ENCODE results near the gene GCC2. TPM values are rescaled to one million over a fixed set of nuclear protein-coding genes. Genes with fewer than 3 reads are reported as not detected.

GCC2 gene
- total and polyA plus RNA-seq, 9 of the 15 experiments (the other 6 are each of a cell fraction or from before 2014, with no cell fraction given), result 11.4 to 35.7 (median 19.9) TPM

GRCh38 chr2:108401800-108402199 lies 47.2 kb upstream of the GCC2 start:
- no peak overlapping the region for H3K9ac ChIP-seq (ENCODE audit: insufficient read depth in 1 of 2, low read depth in 2 of 2, low read length in 2 of 2)
- no peaks in the 10 kb centered on the region for H4K20me1 ChIP-seq (replicated peaks; ENCODE audit: control insufficient read depth, insufficient read depth, low read length)
- DNase-seq (ENCODE audit: extremely low read depth in 1 of 4, low spot score in 3 of 4) (peak; percentile 20 to 84 (median 44)), ATAC-seq (peak; percentile 80), FAIRE-seq (peak; percentile 90)
- H3K9me3 ChIP-seq (replicated peaks; ENCODE audit: control insufficient read depth, insufficient read depth, low read depth, low read length), result peaks cover 5% of the 10 kb centered on the region
- 6% methylated on average over 3 of the region's 3 CpGs for WGBS (ENCODE audit: insufficient coverage, low coverage, missing lambda C conversion rate)
- no peaks in the 10 kb centered on the region for H3K9me1 ChIP-seq (ENCODE audit: control insufficient read depth, insufficient read depth, low read length)
- H3K27me3 ChIP-seq (ENCODE audit: control insufficient read depth in 2 of 2, insufficient read depth in 2 of 2, low read length in 2 of 2), result no peaks in the 10 kb centered on the region
- peak overlapping the region; percentile 33; the same call in 1 of the 2 replicates for H2AFZ ChIP-seq (ENCODE audit: low read depth, low read length)
- H3K4me3 ChIP-seq, result no peak overlapping the region
- intact Hi-C loops (cut with micrococcal nuclease) (no loop called here), in situ Hi-C loops (cut with MboI) (no loop called here)
- no TSS peak for BruUV-seq (replicated peaks)
- CTCF ChIA-PET (ENCODE audit: low intra/inter-chr PET ratio), result no interaction called here
- no peaks in the 10 kb centered on the region; the same call in 2 of the 3 replicates for H3K36me3 ChIP-seq (ENCODE audit: control insufficient read depth, insufficient read depth, low read length)
- H3K79me2 ChIP-seq (ENCODE audit: control insufficient read depth, insufficient read depth, low read length), result no peaks in the 10 kb centered on the region
- POLR2A ChIA-PET, result interaction anchor here (1.0 to 1.4 kb wide), 3 partner anchors 10 to 132 kb away, joined by 3 to 6 read pairs (median 4); no protein-coding TSS in a partner anchor
- peaks cover 0 to 9% of the 10 kb centered on the region in 2 experiments; a peak in 3 of 5 replicates for H3K4me1 ChIP-seq (replicated peaks in 1 of 2; ENCODE audit: control insufficient read depth in 2 of 2, insufficient read depth in 2 of 2, low read length in 2 of 2)
- H3K27ac ChIP-seq (ENCODE audit: extremely low read depth, low read depth, low read length), result no peak overlapping the region
- peak overlapping the region; percentile 20; the same call in 1 of the 2 replicates for H3K4me2 ChIP-seq (ENCODE audit: insufficient read depth, low read length)
- no peak for TF ChIP-seq ZBTB8A (IDR thresholded peaks at IDR 0.05; ENCODE audit: partially characterized antibody)
- 0 out of 2 replicates have a peak, but pooled peaks have one; percentile 13 for TF ChIP-seq STAT5A (IDR thresholded peaks at IDR 0.05; ENCODE audit: borderline replicate concordance, low read length)
- TF ChIP-seq PPARD (CRISPR knock-in tag; IDR thresholded peaks at IDR 0.05), result no peak
- no peak for TF ChIP-seq ARID4B (CRISPR knock-in tag; IDR thresholded peaks at IDR 0.05)
- TF ChIP-seq TAF15 (IDR thresholded peaks at IDR 0.05; ENCODE audit: low read depth, low read length), result no peak
- TF ChIP-seq ARID1B (IDR thresholded peaks at IDR 0.05), result peak; percentile 93
- TF ChIP-seq ETS2 (tag; IDR thresholded peaks at IDR 0.05; ENCODE audit: borderline replicate concordance, poor library complexity, severe bottlenecking), result no peak
- no peak for TF ChIP-seq SRSF1 (IDR thresholded peaks at IDR 0.05; ENCODE audit: low read depth, low read length)
- no peak for TF ChIP-seq ZNF41 (CRISPR knock-in tag; conservative IDR thresholded peaks at IDR 0.05)
- no peak for TF ChIP-seq GTF2E2 (tag; IDR thresholded peaks at IDR 0.05)
- TF ChIP-seq, protein P1, sequence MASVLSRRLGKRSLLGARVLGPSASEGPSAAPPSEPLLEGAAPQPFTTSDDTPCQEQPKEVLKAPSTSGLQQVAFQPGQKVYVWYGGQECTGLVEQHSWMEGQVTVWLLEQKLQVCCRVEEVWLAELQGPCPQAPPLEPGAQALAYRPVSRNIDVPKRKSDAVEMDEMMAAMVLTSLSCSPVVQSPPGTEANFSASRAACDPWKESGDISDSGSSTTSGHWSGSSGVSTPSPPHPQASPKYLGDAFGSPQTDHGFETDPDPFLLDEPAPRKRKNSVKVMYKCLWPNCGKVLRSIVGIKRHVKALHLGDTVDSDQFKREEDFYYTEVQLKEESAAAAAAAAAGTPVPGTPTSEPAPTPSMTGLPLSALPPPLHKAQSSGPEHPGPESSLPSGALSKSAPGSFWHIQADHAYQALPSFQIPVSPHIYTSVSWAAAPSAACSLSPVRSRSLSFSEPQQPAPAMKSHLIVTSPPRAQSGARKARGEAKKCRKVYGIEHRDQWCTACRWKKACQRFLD (CRISPR knock-in tag; IDR thresholded peaks at IDR 0.05), result 0 out of 2 replicates have a peak, but pooled peaks have one; percentile 24
- TF ChIP-seq ELF2 (CRISPR knock-in tag; IDR thresholded peaks at IDR 0.05), result no peak
- no peak for TF ChIP-seq YBX1 (IDR thresholded peaks at IDR 0.05)
- no peak for TF ChIP-seq SP2 (IDR thresholded peaks at IDR 0.05; ENCODE audit: extremely low read depth, low read depth, low read length, poor library complexity, severe bottlenecking)
- peak; percentile 67 for TF ChIP-seq GATA2 (CRISPR knock-in tag; IDR thresholded peaks at IDR 0.05)
- TF ChIP-seq THRA (IDR thresholded peaks at IDR 0.05), result no peak
- 0 out of 2 replicates have a peak, but pooled peaks have one; percentile 15 for TF ChIP-seq CC2D1A (IDR thresholded peaks at IDR 0.05)
